HG03432 (cell line): ENCODE results near the gene RAB3IL1.

Experiments
- ATAC-seq: cut with Tn5 transposase; IDR thresholded peaks from one replicate; pipeline ENCODE4 v1.9.1; 2021; ENCODE audit warnings: mild to moderate bottlenecking, moderate library complexity; ENCODE audit not compliant: unreplicated experiment

RAB3IL1 gene

GRCh38 chr11:61905801-61906521 is 11.4 kb downstream of the RAB3IL1 start:
- ATAC-seq: no peak

- no peak for ATAC-seq
These were observed 12.2 kb downstream of the RAB3IL1 start for GRCh38 chr11:61905067-61905696.

DNA sequence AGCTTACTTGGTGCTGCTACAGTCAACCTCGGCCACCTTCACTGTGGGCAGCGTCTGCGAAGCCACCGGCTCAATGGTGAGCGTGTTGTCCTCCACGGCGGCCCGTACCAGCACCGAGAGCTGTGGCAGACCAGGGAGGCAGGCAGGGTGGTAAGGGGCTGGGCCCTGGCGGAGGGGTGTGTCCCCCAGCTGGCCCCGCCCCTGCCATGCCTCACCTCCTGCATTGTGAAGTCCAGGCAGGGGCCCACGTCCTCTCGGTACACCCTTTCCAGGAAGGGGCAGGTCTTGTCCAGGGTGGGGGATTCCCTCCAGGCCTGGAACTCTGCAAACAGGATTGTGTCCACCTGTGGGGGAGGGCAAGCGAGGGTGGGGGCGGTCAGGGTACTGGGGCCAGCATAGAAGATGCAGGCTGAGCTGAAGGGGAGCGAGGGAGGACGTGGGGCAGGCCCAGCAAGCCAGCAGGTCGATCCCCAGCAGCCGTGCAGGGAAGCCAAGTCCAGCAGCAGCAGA is 12.8 kb downstream of the RAB3IL1 start:
- no peak for ATAC-seq

- no peak for ATAC-seq
These were observed 13.5 kb downstream of the RAB3IL1 start for GRCh38 chr11:61903845-61904244.

GRCh38 chr11:61902313-61902712 is 15.1 kb downstream of the RAB3IL1 start:
- no peak for ATAC-seq

- ATAC-seq: no peak
These were observed 16.0 kb downstream of the RAB3IL1 start for GRCh38 chr11:61901397-61901796.

GRCh38 chr11:61900251-61900650 is 17.1 kb downstream of the RAB3IL1 start:
- no peak for ATAC-seq

DNA sequence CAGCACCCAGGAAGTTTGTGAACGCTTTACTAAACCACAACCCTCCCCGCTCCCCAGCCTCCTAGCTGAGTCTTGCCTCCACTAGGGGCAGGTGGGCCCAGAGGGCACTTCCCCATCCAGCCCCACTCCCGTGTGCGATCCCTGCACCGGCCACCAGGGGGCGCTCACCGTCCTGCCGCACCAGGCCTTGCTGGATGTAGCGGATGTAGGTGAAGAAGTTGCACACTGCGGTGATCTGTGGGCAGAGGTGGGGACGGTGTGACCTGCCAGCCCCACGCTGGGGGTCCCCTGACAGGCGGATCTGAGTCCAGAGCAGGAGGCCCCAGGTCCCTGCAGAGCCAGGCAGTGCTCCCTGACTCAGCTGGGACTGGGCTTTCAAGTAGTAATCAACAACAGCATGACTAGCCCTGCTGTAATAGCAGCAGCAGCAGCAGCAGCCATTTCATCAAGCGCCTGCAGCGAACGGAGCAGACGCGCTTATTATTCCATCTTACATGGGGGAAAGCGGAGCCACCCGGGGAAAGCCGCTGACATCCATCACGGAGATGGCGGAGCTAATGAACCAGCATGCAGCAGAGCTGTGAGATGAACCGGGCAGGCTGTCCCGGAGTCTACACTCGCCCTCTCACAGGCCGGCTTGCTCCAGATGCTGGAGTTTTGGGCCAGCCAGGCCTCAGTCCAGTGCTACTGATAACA is 18.1 kb downstream of the RAB3IL1 start:
- peak; percentile 70 for ATAC-seq

- ATAC-seq: no peak
These were observed 19.2 kb downstream of the RAB3IL1 start for GRCh38 chr11:61898247-61898582.

GRCh38 chr11:61897387-61898246 is 19.7 kb downstream of the RAB3IL1 start:
- ATAC-seq: no peak

- ATAC-seq: no peak
These were observed 20.5 kb downstream of the RAB3IL1 start for GRCh38 chr11:61896665-61897386.

- no peak for ATAC-seq
These were observed 21.7 kb downstream of the RAB3IL1 start for GRCh38 chr11:61895718-61896059.

DNA sequence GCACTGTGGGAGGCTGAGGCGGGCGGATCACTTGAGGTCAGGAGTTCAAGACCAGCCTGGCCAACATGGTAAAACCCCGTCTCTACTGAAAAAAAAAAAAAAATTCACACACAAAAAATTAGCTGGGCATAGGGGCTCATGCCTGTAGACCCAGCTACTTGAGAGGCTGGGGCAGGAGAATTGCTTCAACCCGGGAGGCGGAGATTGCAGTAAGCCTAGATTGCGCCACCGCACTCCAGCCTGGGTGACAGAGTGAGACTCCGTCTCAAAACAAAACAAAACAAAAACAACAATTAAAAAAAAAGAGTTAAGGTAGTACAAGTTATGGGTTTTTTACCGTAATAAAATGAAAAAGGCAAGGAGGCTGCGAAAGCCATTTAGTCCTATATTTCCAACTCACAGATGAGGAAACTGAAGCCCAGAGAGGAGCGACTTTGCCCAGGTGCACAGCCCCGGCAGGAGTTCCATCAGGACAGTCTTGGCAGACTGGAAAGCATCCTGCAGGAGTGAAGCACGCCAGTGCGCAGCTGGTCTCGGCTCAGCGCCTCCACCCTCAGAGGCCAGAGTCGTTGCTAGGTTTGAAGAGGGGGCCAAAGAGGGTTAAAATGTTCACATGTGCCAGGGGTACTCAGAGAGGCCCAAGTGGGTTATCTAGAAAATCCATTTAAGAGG is 22.2 kb downstream of the RAB3IL1 start:
- no peak for ATAC-seq

DNA sequence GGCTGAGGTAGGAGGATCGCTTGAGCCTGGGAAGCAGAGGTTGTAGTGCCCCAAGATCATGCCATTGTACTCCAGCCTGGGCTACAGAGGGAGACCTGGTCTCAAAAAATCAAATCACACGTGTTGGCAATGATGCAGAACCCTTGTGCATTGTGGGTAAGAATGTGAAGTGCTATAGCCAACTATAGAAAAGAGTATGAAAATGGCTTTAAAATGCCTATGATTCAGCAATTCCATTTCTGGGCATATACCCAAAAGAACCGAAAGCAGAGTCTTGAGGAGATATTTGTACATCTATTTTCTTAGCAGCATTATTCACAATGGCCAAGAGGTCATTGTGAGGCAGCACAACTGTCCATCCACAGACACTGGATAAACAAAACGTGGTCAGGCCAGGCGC is 23.4 kb downstream of the RAB3IL1 start:
- ATAC-seq: no peak

GRCh38 chr11:61892085-61892370 is 25.3 kb downstream of the RAB3IL1 start:
- peak; percentile 46 for ATAC-seq

- ATAC-seq: peak; percentile 72
These were observed 25.9 kb downstream of the RAB3IL1 start, which contains the start of gene FADS3 for GRCh38 chr11:61891331-61892084. TSS of gene FADS3 (minus strand) at chr11:61891545. CDS start at chr11:61891381, 164 bp downstream.

DNA sequence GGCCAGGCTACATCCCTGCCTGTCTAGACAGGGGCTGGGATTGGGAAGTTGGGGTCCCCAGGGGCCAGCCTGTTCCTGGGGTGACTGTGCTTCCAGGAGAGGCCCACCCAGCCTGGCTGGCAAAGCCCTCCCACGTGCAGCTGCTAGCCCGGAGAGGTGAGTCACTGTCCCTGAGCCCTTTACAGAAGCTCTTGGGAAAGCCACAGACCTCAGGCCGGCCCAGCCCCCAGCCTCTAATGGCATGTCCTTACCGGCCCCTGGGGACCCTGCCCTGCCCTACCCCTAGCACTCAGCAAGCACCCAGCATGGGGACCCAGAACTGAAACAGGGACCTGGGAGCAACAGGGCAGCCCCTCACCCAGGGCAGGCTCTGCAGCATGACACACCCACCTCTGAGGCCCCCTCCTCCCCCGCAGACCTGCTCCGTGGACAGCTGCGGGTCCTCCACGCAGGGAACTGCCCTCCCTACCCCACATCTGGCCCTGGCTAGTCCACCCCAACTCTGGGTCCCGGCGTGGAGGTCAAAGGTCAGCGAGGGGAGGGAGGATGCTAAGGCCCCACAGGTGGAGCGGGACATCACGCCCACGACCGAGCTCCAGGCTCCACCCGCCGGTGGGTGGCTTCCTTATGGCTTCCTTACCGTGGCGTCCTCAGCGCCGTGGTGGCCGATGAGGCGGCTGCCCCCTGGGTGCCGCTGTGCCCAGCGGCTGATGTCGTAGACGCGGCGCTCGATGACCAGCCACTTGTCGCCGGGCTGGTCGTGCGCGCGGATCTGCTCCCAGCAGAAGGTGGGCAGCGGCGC is 26.6 kb downstream of the RAB3IL1 start:
- ATAC-seq: peak; percentile 18

DNA sequence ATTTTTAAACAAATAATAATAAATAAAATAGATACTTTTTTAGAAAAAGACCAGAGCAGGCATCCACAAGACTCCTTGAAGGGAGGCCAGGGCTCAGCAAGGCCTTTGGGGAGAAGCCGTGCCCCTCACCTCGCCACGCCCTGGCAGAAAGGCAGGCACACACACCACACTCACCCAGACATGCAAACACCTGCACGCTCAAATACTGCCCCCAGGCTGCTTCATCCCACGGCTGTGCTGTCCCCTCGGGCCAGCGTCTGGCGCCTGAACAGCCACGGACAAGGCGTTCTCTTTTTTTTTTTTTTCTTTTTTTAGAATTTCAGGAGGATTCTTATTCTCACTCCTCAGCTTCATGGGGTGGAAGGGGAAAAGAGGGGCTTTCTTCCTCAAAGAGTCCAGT is 27.5 kb downstream of the RAB3IL1 start:
- no peak for ATAC-seq
